PC-9 (cell line): ENCODE measurements around the gene EXOC2.

Experiments used
- CTCF ChIP-seq: fragments of 200-600 bp; sonication (generic); conservative IDR thresholded peaks from 2 replicates; pipeline ENCODE4 v1.6.1; 2017; ENCODE audit warnings: mixed run types, antibody characterized with exemption, mild to moderate bottlenecking, moderate library complexity
- EZH2 ChIP-seq: fragments of 200-600 bp; sonication (generic); IDR thresholded peaks from 2 replicates; pipeline ENCODE4 v1.8.0; 2017; ENCODE audit warnings: antibody characterized with exemption, low read depth

GRCh38 chr6:492816-493414, 200.0 kb downstream of the EXOC2 start:
- no peak for TF ChIP-seq CTCF
- TF ChIP-seq EZH2 = no peak
